Transverse colon (tissue), 4 donors: ENCODE data around the gene DAZAP1.

Experiments
- POLR2A ChIP-seq: fragments of 450-650 bp; IDR thresholded peaks from one replicate; pipeline ENCODE4 v1.6.1; 2016; ENCODE audit warnings: antibody characterized with exemption, mild to moderate bottlenecking, moderate library complexity
- POLR2AphosphoS5 ChIP-seq, 3 donors: sonication (generic); formaldehyde crosslinking; IDR thresholded peaks; one replicate each; pipeline ENCODE4 v1.6.1; 2016; ENCODE audit warnings: antibody characterized with exemption in 3 of 3
- TF ChIP-seq, protein P1 (sequence below), 5 experiments: fragments of 200-600 bp in 3 of 5; fragments of 450-650 bp in 2 of 5; sonication (generic) in 3 of 5; IDR thresholded peaks; 1 replicate in 2 of 5; 2 replicates in 3 of 5; pipeline ENCODE4 v1.5.1; 2016 to 2017; ENCODE audit warnings: antibody characterized with exemption in 5 of 5, inconsistent platforms in 3 of 5, mild to moderate bottlenecking in 2 of 5, moderate library complexity in 1 of 5

DNA sequence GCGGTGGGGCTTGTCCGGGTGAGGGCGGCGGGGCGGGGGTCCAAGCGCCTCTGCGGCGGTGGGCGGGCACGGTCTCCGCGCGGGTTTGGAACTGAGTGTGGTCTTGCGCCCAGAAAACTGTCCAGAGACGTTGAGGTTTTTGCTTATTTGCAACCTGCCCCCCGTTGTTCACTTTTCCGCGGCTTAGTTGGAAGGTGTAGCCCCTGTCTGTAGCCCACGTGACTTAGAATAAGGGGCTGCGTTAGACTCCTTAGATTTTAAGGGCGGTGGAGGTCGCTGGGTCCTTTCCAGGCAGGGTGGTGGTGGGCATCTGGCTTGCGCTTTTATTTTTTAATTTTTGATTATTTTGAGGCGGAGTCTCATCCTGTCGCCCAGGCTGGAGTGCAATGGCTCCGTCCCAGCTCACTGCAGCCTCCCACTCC, 31.6 kb downstream of the DAZAP1 start:
- TF ChIP-seq, protein P1, sequence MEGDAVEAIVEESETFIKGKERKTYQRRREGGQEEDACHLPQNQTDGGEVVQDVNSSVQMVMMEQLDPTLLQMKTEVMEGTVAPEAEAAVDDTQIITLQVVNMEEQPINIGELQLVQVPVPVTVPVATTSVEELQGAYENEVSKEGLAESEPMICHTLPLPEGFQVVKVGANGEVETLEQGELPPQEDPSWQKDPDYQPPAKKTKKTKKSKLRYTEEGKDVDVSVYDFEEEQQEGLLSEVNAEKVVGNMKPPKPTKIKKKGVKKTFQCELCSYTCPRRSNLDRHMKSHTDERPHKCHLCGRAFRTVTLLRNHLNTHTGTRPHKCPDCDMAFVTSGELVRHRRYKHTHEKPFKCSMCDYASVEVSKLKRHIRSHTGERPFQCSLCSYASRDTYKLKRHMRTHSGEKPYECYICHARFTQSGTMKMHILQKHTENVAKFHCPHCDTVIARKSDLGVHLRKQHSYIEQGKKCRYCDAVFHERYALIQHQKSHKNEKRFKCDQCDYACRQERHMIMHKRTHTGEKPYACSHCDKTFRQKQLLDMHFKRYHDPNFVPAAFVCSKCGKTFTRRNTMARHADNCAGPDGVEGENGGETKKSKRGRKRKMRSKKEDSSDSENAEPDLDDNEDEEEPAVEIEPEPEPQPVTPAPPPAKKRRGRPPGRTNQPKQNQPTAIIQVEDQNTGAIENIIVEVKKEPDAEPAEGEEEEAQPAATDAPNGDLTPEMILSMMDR (IDR thresholded peaks at IDR 0.05), result no peak
- TF ChIP-seq POLR2AphosphoS5 (IDR thresholded peaks at IDR 0.05) (no peak), POLR2A (no peak)
